ENCODE measurements around the gene PPP1R8. TPM values are rescaled to one million over a fixed set of nuclear protein-coding genes. Genes with fewer than 3 reads are reported as not detected.

PPP1R8 gene
- total RNA-seq, 1 experiment from 2014 or later, result 57.4 TPM

DNA sequence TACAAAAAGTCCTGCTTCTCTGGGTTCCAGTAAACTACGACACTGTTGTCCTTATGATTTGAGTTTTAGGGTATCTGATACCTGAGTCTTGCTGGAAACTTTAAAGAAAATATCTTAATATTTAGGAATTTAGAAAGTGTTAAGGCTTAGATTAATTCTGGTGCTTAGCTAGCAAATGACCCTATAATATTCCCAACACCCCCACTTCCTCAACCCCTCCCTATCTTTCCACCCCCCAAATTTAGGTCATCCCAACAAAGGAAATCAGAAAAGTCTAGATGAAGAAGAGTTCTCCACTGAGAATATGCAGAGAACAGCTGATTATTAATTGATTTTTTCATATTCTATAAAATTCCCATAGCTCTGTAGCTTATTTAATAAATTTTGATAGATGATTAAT lies 45.9 kb upstream of the PPP1R8 start:
- no peaks in the 10 kb centered on the region for H3K9me3 ChIP-seq (ENCODE audit: control insufficient read depth in 1 of 2, insufficient read depth in 1 of 2, low read depth in 1 of 2, low read length in 2 of 2)
- peaks cover 11% of the 10 kb centered on the region; the same call in 1 of the 2 replicates for H3K79me2 ChIP-seq (ENCODE audit: insufficient read depth, low read length)
- no peak overlapping the region for H2AFZ ChIP-seq (ENCODE audit: low read depth, low read length, poor library complexity, severe bottlenecking)
- H4K20me1 ChIP-seq (ENCODE audit: insufficient read depth), result no peaks in the 10 kb centered on the region
- TF ChIP-seq EGR1 (IDR thresholded peaks at IDR 0.05; ENCODE audit: low read depth) (no peak), SP1 (IDR thresholded peaks at IDR 0.05; ENCODE audit: low read depth) (no peak), MAX (IDR thresholded peaks at IDR 0.05) (no peak)
- H3K36me3 ChIP-seq (ENCODE audit: control insufficient read depth in 1 of 2, insufficient read depth in 2 of 2, low read length in 2 of 2), result 0 out of 4 replicates have a peak, but pooled peaks cover 0 to under 1% of the 10 kb centered on the region in 2 experiments
- ChIA-PET POLR2A (no interaction called here), CTCF (interaction anchor here (1.0 kb wide), 1 partner anchor 12 kb away, joined by 3 read pairs; the partner anchor contains the start of gene STX12), RAD21 (ENCODE audit: low non-redundant PET in 1 of 2, low total read pairs in 2 of 2, uncharacterized antibody in 2 of 2, unreplicated experiment in 2 of 2) (no interaction called here)
- no peaks in the 10 kb centered on the region for H3K27me3 ChIP-seq (ENCODE audit: insufficient read depth, low read length)
- H3K4me2 ChIP-seq (ENCODE audit: low read length), result no peak overlapping the region
- DNase-seq (ENCODE audit: low read depth, low spot score), result no peak
- ATAC-seq, result no peak
- no peaks in the 10 kb centered on the region for H3K9me2 ChIP-seq (ENCODE audit: insufficient read depth)
- intact Hi-C loops (cut with micrococcal nuclease), result no loop called here
- H3K27ac ChIP-seq (ENCODE audit: low read depth, low read length), result no peak overlapping the region
- no peak overlapping the region for H3K4me3 ChIP-seq (replicated peaks in 1 of 2; ENCODE audit: low read depth in 1 of 2, low read length in 2 of 2)
- no peak overlapping the region for H3K9ac ChIP-seq (ENCODE audit: low read length)
- peaks cover 5 to 19% of the 10 kb centered on the region in 2 experiments for H3K4me1 ChIP-seq (ENCODE audit: control insufficient read depth in 1 of 2, insufficient read depth in 2 of 2, low read length in 2 of 2)
- no TSS peak for BruUV-seq (replicated peaks)

DNA sequence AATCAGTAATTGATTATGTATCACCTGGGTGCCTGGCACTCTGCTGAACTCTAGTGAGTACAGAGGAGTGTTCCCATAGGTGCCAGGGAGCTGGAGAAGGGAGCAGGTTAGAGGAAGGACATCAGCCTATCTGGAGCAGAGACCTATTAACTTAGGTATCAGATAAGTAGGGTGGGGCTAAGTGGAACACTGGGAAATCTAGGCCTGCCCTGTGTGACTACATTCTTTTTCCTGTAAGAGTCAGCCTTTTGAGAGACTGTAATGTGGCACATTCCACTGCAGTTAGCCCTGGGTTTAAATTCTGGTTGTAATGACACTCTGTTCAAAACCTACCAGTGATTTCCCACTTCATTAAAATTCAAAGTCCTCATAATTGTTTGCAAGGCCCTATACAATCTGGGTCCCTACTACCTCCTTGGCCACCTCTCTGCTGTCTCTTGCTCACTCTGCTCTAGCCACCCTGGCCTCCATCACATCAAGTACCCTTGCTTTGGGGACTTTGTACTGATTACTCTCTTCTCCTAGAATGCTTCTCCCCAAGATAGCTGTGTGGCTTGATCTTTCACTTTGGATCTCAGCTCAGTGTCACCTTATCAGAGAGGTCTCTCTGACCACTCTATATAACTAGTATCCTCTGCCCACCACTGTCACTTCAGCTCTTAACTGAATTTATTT lies 44.7 kb upstream of the PPP1R8 start:
- peaks cover 8% of the 10 kb centered on the region; the same call in 1 of the 2 replicates for H3K79me2 ChIP-seq (ENCODE audit: insufficient read depth, low read length)
- intact Hi-C loops (cut with micrococcal nuclease), result no loop called here
- DNase-seq (ENCODE audit: low read depth, low spot score), result no peak
- no peak overlapping the region for H3K9ac ChIP-seq (ENCODE audit: low read length)
- no peaks in the 10 kb centered on the region for H3K9me2 ChIP-seq (ENCODE audit: insufficient read depth)
- peaks cover 2 to 8% of the 10 kb centered on the region in 2 experiments; a peak in 1 of 4 replicates for H3K36me3 ChIP-seq (ENCODE audit: control insufficient read depth in 1 of 2, insufficient read depth in 2 of 2, low read length in 2 of 2)
- no peak overlapping the region for H3K4me3 ChIP-seq (replicated peaks in 1 of 2; ENCODE audit: low read depth in 1 of 2, low read length in 2 of 2)
- peak overlapping the region; percentile 32 for H3K4me2 ChIP-seq (ENCODE audit: low read length)
- no peaks in the 10 kb centered on the region for H4K20me1 ChIP-seq (ENCODE audit: insufficient read depth)
- H3K4me1 ChIP-seq (ENCODE audit: control insufficient read depth in 1 of 2, insufficient read depth in 2 of 2, low read length in 2 of 2), result peaks cover 2 to 13% of the 10 kb centered on the region in 2 experiments; a peak in 2 of 4 replicates
- no peak overlapping the region for H2AFZ ChIP-seq (ENCODE audit: low read depth, low read length, poor library complexity, severe bottlenecking)
- no peaks in the 10 kb centered on the region for H3K9me3 ChIP-seq (ENCODE audit: control insufficient read depth in 1 of 2, insufficient read depth in 1 of 2, low read depth in 1 of 2, low read length in 2 of 2)
- TF ChIP-seq EGR1 (IDR thresholded peaks at IDR 0.05; ENCODE audit: low read depth), result no peak
- TF ChIP-seq POLR2AphosphoS5 (IDR thresholded peaks at IDR 0.05; ENCODE audit: low read depth, low read length), result 0 out of 2 replicates have a peak, but pooled peaks have one; percentile 21
- POLR2A ChIA-PET, result interaction anchor here (1.7 kb wide), 1 partner anchor 13 kb away, joined by 10 read pairs; the partner anchor contains the start of gene STX12
- RAD21 ChIA-PET (ENCODE audit: low non-redundant PET in 1 of 2, low total read pairs in 2 of 2, uncharacterized antibody in 2 of 2, unreplicated experiment in 2 of 2), result no interaction called here
- peak; percentile 83 for ATAC-seq
- BruUV-seq (replicated peaks), result no TSS peak
- CTCF ChIA-PET, result interaction anchor here (1.0 kb wide), 1 partner anchor 13 kb away, joined by 3 read pairs; the partner anchor contains the start of gene STX12
- no peak overlapping the region for H3K27ac ChIP-seq (ENCODE audit: low read depth, low read length)
- no peaks in the 10 kb centered on the region for H3K27me3 ChIP-seq (ENCODE audit: insufficient read depth, low read length)
